GM12801 (cell line): ENCODE measurements around the gene UCHL1.

Source experiments
- TF ChIP-seq, protein P1 (sequence below): IDR thresholded peaks from one replicate; pipeline ENCODE4 v1.5.1; 2011; ENCODE audit warnings: control low read depth; ENCODE audit not compliant: insufficient read length; ENCODE audit errors: extremely low read depth

UCHL1 gene

GRCh38 chr4:41236508-41236907 is 20.2 kb upstream of the UCHL1 start:
- TF ChIP-seq, protein P1, sequence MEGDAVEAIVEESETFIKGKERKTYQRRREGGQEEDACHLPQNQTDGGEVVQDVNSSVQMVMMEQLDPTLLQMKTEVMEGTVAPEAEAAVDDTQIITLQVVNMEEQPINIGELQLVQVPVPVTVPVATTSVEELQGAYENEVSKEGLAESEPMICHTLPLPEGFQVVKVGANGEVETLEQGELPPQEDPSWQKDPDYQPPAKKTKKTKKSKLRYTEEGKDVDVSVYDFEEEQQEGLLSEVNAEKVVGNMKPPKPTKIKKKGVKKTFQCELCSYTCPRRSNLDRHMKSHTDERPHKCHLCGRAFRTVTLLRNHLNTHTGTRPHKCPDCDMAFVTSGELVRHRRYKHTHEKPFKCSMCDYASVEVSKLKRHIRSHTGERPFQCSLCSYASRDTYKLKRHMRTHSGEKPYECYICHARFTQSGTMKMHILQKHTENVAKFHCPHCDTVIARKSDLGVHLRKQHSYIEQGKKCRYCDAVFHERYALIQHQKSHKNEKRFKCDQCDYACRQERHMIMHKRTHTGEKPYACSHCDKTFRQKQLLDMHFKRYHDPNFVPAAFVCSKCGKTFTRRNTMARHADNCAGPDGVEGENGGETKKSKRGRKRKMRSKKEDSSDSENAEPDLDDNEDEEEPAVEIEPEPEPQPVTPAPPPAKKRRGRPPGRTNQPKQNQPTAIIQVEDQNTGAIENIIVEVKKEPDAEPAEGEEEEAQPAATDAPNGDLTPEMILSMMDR = no peak

DNA sequence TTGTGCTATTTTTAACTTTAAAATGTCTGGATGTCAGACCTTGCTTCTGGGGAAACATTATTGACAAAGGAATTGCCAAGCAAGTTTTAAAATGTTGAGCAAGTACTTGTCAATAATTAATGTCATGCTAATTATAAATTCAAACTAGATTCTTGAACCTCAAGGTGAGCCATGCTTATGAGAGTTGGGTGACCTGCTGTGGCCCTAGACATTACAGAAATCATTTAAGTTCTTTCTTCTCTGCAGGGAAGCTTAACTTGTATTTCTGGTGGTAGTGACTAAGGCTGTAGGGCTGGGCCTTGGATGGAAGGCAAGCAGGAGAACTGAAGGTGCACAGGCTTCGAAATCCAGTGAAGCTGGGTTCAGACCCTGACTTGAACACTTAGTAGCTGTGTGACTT is 14.8 kb upstream of the UCHL1 start:
- TF ChIP-seq, protein P1 = no peak

GRCh38 chr4:41245983-41246382 is 10.7 kb upstream of the UCHL1 start:
- TF ChIP-seq, protein P1 = no peak

GRCh38 chr4:41256131-41256739 is 493 bp upstream of the UCHL1 start:
- TF ChIP-seq, protein P1 = no peak

DNA sequence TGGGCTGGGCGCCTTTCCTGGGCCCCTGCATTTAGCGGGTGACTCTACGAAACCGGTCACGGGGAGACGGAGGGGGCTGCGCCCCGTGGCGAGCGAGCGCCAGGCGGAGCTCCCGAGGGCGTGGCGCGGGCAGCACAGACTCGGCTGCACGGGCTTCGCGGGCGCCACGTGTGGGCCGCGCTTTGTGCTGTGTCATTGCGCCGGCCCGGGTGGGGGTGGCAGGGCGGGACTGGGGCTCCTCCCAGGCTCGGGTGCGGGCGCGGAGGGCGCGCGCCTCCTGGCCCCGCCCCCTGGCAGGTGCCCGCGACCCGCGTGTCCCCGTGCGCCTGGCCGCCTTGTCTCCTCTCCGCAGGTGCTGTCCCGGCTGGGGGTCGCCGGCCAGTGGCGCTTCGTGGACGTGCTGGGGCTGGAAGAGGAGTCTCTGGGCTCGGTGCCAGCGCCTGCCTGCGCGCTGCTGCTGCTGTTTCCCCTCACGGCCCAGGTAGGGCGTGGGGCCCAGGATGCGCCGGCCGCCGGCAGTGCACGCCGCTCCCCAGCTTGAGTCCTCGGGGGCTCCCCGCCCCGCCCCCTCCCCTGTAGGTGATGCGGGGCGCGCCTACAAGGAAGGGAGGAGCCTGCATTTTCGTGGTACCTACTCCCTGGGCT is 651 bp downstream of the UCHL1 start:
- TF ChIP-seq, protein P1 = no peak

DNA sequence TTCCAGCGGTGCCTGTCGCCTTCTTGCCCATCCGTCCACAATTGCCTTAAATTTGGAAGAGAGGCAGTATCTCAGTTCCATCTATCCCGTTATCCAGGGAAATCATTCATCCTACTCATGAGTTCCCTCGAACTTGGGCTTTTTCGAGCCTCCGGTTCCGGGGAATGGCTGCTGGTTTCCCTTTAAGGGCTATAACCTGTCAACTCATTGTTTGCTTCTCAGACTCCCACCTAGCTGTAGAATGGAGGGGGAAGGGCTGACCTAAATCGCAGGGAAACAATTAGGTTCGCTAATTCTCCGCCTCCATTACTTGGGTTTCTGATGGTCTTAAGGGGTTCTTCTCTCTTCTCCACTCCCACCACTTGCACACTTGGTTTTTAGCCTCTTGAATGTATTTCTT is 1.2 kb downstream of the UCHL1 start:
- TF ChIP-seq, protein P1 = no peak

GRCh38 chr4:41258783-41259182 is 2.1 kb downstream of the UCHL1 start:
- TF ChIP-seq, protein P1 = no peak
